CD14-positive monocyte (primary cell): ENCODE results near the gene GNA12. TPM values are rescaled to one million over a fixed set of nuclear protein-coding genes. Genes with fewer than 3 reads are reported as not detected.

ENCODE experiments used
- DNase-seq, 3 donors: peaks; one replicate each; pipeline ENCODE4 v3.0.0-alpha.2; 2011 to 2022
- H2AFZ ChIP-seq: 2 replicates; pipeline ENCODE4 v1.6.0; 2012; ENCODE audit warnings: mild to moderate bottlenecking, low read depth, low read length, inconsistent platforms; ENCODE audit not compliant: insufficient read depth, poor library complexity, severe bottlenecking
- H3K27ac ChIP-seq, 2 donors: 1 replicate in 1 of 2; 2 replicates in 1 of 2; pipeline ENCODE4 v1.5.1; 2012 to 2013; ENCODE audit warnings: low read length in 2 of 2, control low read depth in 1 of 2, inconsistent platforms in 1 of 2, low read depth in 1 of 2, mild to moderate bottlenecking in 1 of 2
- H3K27me3 ChIP-seq, 2 donors: one replicate each; pipeline versions ENCODE4 v1.6.0 to v1.6.1; 2011 to 2013; ENCODE audit warnings: low read length in 2 of 2; ENCODE audit not compliant: control insufficient read depth in 2 of 2, insufficient read depth in 2 of 2
- H3K36me3 ChIP-seq, 2 donors: replicated peaks in 1 of 2; 1 replicate in 1 of 2; 2 replicates in 1 of 2; pipeline versions ENCODE4 v1.5.1 to v1.6.1; 2012 to 2013; ENCODE audit warnings: low read length in 2 of 2, control low read depth in 1 of 2, inconsistent platforms in 1 of 2, mild to moderate bottlenecking in 1 of 2; ENCODE audit not compliant: insufficient read depth in 2 of 2, control insufficient read depth in 1 of 2
- H3K4me1 ChIP-seq, 2 donors: 1 replicate in 1 of 2; 2 replicates in 1 of 2; pipeline versions ENCODE4 v1.5.1 to v1.6.1; 2012 to 2013; ENCODE audit warnings: low read length in 2 of 2, control low read depth in 1 of 2, inconsistent platforms in 1 of 2, mild to moderate bottlenecking in 1 of 2, moderate library complexity in 1 of 2; ENCODE audit not compliant: insufficient read depth in 2 of 2, control insufficient read depth in 1 of 2
- H3K4me2 ChIP-seq: replicated peaks from 2 replicates; pipeline ENCODE3; 2012; ENCODE audit warnings: low read length, moderate library complexity, mild to moderate bottlenecking; ENCODE audit not compliant: poor library complexity, severe bottlenecking; ENCODE audit errors: extremely low read depth
- H3K4me3 ChIP-seq, 3 experiments: fragments of 200-600 bp in 1 of 3; sonication (generic) in 1 of 3; replicated peaks in 1 of 3; 1 replicate in 2 of 3; 2 replicates in 1 of 3; pipeline ENCODE4 v1.5.1; 2011 to 2013; ENCODE audit warnings: low read length in 3 of 3, mild to moderate bottlenecking in 3 of 3, control low read depth in 2 of 3, low read depth in 2 of 3, inconsistent platforms in 1 of 3, moderate library complexity in 1 of 3
- H3K79me2 ChIP-seq: 2 replicates; pipeline ENCODE4 v1.6.0; 2012; ENCODE audit warnings: mild to moderate bottlenecking, control low read depth, inconsistent platforms, low read length, moderate library complexity; ENCODE audit not compliant: insufficient read depth
- H3K9ac ChIP-seq: 2 replicates; pipeline ENCODE4 v1.6.0; 2017; ENCODE audit warnings: low read length, mild to moderate bottlenecking; ENCODE audit not compliant: insufficient read depth, poor library complexity, severe bottlenecking
- H3K9me3 ChIP-seq, 2 donors: replicated peaks in 1 of 2; 1 replicate in 1 of 2; 2 replicates in 1 of 2; pipeline versions ENCODE4 v1.5.1 to v1.6.1; 2012 to 2013; ENCODE audit warnings: low read length in 2 of 2, control low read depth in 1 of 2; ENCODE audit not compliant: control insufficient read depth in 1 of 2, insufficient read depth in 1 of 2
- H4K20me1 ChIP-seq: 2 replicates; pipeline ENCODE4 v1.6.0; 2012; ENCODE audit warnings: mild to moderate bottlenecking, low read length, control low read depth, moderate library complexity; ENCODE audit not compliant: insufficient read depth
- H3K27ac Mint-ChIP-seq, 7 donors: one replicate each; pipeline ENCODE4 v1.8.0; 2020; ENCODE audit warnings: mild to moderate bottlenecking in 7 of 7, mixed read lengths in 7 of 7, moderate library complexity in 6 of 7, inconsistent platforms in 2 of 7
- H3K27me3 Mint-ChIP-seq, 3 donors: one replicate each; pipeline ENCODE4 v1.8.0; 2021 to 2022; ENCODE audit warnings: low read depth in 3 of 3, mild to moderate bottlenecking in 3 of 3, mixed read lengths in 3 of 3, moderate library complexity in 3 of 3, inconsistent platforms in 1 of 3
- H3K36me3 Mint-ChIP-seq, 2 donors: one replicate each; pipeline ENCODE4 v1.8.0; 2020; ENCODE audit warnings: mixed read lengths in 2 of 2, inconsistent platforms in 1 of 2, mild to moderate bottlenecking in 1 of 2
- H3K4me1 Mint-ChIP-seq: one replicate; pipeline ENCODE4 v1.8.0; 2020; ENCODE audit warnings: mild to moderate bottlenecking, mixed read lengths
- H3K4me3 Mint-ChIP-seq, 2 donors: one replicate each; pipeline ENCODE4 v1.8.0; 2020; ENCODE audit warnings: mild to moderate bottlenecking in 2 of 2, mixed read lengths in 2 of 2, moderate library complexity in 1 of 2
- H3K9me3 Mint-ChIP-seq, 7 donors: one replicate each; pipeline ENCODE4 v1.8.0; 2020 to 2022; ENCODE audit warnings: mixed read lengths in 7 of 7, mild to moderate bottlenecking in 6 of 7, moderate library complexity in 6 of 7, inconsistent platforms in 2 of 7
- CTCF ChIP-seq: fragments of 200-600 bp; IDR thresholded peaks from one replicate; pipeline ENCODE4 v1.8.0; 2022; ENCODE audit warnings: antibody characterized with exemption, mild to moderate bottlenecking
- WGBS: methylation state at CpG from one replicate; pipeline ENCODE4 v1.1.5; 2013; ENCODE audit warnings: missing lambda C conversion rate; ENCODE audit not compliant: insufficient coverage; 5-methylcytosine and 5-hydroxymethylcytosine counted together
- intact Hi-C, 2 donors: fragments of 100-400 bp; cut with micrococcal nuclease; formaldehyde crosslinking; loops; one replicate each; pipeline versions ENCODE4 v1.15.0 to v1.15.1; 2023
- polyA plus RNA-seq, 3 donors: library from polyadenylated mRNA; depleted of rRNA in 1 of 3; unstranded in 2 of 3; stranded (reverse) in 1 of 3; fragments of 300-500 nt in 2 of 3; fragments of >200 nt in 1 of 3; fragmentation: Illumina TruSeq in 2 of 3; gene quantifications; 1 replicate in 2 of 3; 2 replicates in 1 of 3; pipeline ENCODE4 v1.2.3, GENCODE V29; 2012 to 2021

Gene GNA12
- polyA plus RNA-seq, 3 donors, result 3.4 to 25.9 (median 10.6) TPM

- peaks cover 8 to 17% of the 10 kb centered on the region in 2 donors for H3K36me3 ChIP-seq
- no peaks in the 10 kb centered on the region for H3K9me3 ChIP-seq
- H3K79me2 ChIP-seq, result peaks cover 10% of the 10 kb centered on the region
- peak overlapping the region; percentile 59 for H3K9ac ChIP-seq
- H3K4me3 ChIP-seq, result peak overlapping the region in 2 of 3 experiments; percentile 28 to 38
- peaks cover 0 to 12% (median 3%) of the 10 kb centered on the region in 3 donors for H3K27me3 Mint-ChIP-seq
- peak overlapping the region; percentile 44 for H2AFZ ChIP-seq
- H4K20me1 ChIP-seq, result no peaks in the 10 kb centered on the region
- intact Hi-C loops, result loop anchor here (5.0 to 10.0 kb wide), 4 partner anchors 37 to 127 kb away; partner anchors contain the start of gene GNA12 (in 1 of the 2)
- peak overlapping the region; percentile 53 to 83 for H3K4me3 Mint-ChIP-seq
- DNase-seq, result peak; percentile 73 to 79 (median 78)
- H3K27ac ChIP-seq, result peak overlapping the region; percentile 76 to 80
- H3K4me2 ChIP-seq, result peak overlapping the region; percentile 55
- no peak for TF ChIP-seq CTCF
- peaks cover 75 to 77% of the 10 kb centered on the region in 2 donors for H3K4me1 ChIP-seq
- peaks cover 73% of the 10 kb centered on the region for H3K4me1 Mint-ChIP-seq
- no peaks in the 10 kb centered on the region for H3K27me3 ChIP-seq
- peaks cover 54 to 57% of the 10 kb centered on the region in 2 donors for H3K36me3 Mint-ChIP-seq
- 2% methylated on average over 32 of the region's 33 CpGs for WGBS
- peak overlapping the region; percentile 84 to 95 (median 93) for H3K27ac Mint-ChIP-seq
- H3K9me3 Mint-ChIP-seq, result peaks cover 0 to 9% (median 3%) of the 10 kb centered on the region in 7 donors
Measured at GRCh38 chr7:2734751-2735571, 109.1 kb downstream of the GNA12 start.

- DNase-seq, result peak; percentile 35 to 60 (median 56)
- peak overlapping the region; percentile 44 for H2AFZ ChIP-seq
- H3K36me3 Mint-ChIP-seq, result peaks cover 57% of the 10 kb centered on the region in 2 donors
- H3K9me3 Mint-ChIP-seq, result peaks cover 0 to 9% (median 3%) of the 10 kb centered on the region in 7 donors
- H3K36me3 ChIP-seq, result peaks cover 8 to 17% of the 10 kb centered on the region in 2 donors
- H3K27me3 ChIP-seq, result no peaks in the 10 kb centered on the region
- peaks cover 83 to 84% of the 10 kb centered on the region in 2 donors for H3K4me1 ChIP-seq
- TF ChIP-seq CTCF, result no peak
- peak overlapping the region; percentile 84 to 95 (median 93) for H3K27ac Mint-ChIP-seq
- H3K79me2 ChIP-seq, result peaks cover 10% of the 10 kb centered on the region
- peak overlapping the region; percentile 76 to 80 for H3K27ac ChIP-seq
- peaks cover 0 to 11% (median 6%) of the 10 kb centered on the region in 3 donors for H3K27me3 Mint-ChIP-seq
- peak overlapping the region in 2 of 3 experiments; percentile 28 to 38 for H3K4me3 ChIP-seq
- H4K20me1 ChIP-seq, result no peaks in the 10 kb centered on the region
- peak overlapping the region; percentile 55 for H3K4me2 ChIP-seq
- intact Hi-C loops, result loop anchor here in 1 of 2 donors (5.0 to 10.0 kb wide), 2 partner anchors 43 to 111 kb away; partner anchors contain the start of gene GNA12
- WGBS, result 3% methylated on average over 16 of the region's 24 CpGs
- H3K4me3 Mint-ChIP-seq, result peak overlapping the region; percentile 53 to 83
- peaks cover 79% of the 10 kb centered on the region for H3K4me1 Mint-ChIP-seq
- no peaks in the 10 kb centered on the region for H3K9me3 ChIP-seq
- peak overlapping the region; percentile 59 for H3K9ac ChIP-seq
Measured at GRCh38 chr7:2734084-2734686, 109.9 kb downstream of the GNA12 start.
